Choroid plexus epithelial cell (primary cell): ENCODE data around the gene GBE1.
A peak's percentile ranks its signal among the peaks of the same experiment; 100 is the strongest.

ENCODE experiments used
- DNase-seq: peaks from one replicate; pipeline ENCODE4 v3.0.0-alpha.2; 2010; ENCODE audit warnings: low read depth
- H3K4me3 ChIP-seq: 2 replicates; pipeline ENCODE4 v1.5.1; 2011; ENCODE audit warnings: low read depth, mild to moderate bottlenecking, control low read depth, low read length, moderate library complexity
- CTCF ChIP-seq: conservative IDR thresholded peaks from 2 replicates; pipeline ENCODE4 v1.5.1; 2011; ENCODE audit warnings: low read depth, mild to moderate bottlenecking, control low read depth, inconsistent platforms, low read length, moderate library complexity

The GBE1 gene

GRCh38 chr3:81531263-81531662 lies 230.2 kb downstream of the GBE1 start:
- DNase-seq: no peak
- TF ChIP-seq CTCF: no peak

GRCh38 chr3:81530180-81530939 lies 231.1 kb downstream of the GBE1 start:
- TF ChIP-seq CTCF: no peak
- H3K4me3 ChIP-seq: no peak overlapping the region
- no peak for DNase-seq

More at GRCh38 chr3:81531263-81531662, 230.2 kb downstream of the GBE1 start:
- no peak overlapping the region for H3K4me3 ChIP-seq

GRCh38 chr3:81521855-81522254 lies 239.6 kb downstream of the GBE1 start:
- no peak for TF ChIP-seq CTCF
- no peak overlapping the region for H3K4me3 ChIP-seq
- peak; percentile 4 for DNase-seq

DNA sequence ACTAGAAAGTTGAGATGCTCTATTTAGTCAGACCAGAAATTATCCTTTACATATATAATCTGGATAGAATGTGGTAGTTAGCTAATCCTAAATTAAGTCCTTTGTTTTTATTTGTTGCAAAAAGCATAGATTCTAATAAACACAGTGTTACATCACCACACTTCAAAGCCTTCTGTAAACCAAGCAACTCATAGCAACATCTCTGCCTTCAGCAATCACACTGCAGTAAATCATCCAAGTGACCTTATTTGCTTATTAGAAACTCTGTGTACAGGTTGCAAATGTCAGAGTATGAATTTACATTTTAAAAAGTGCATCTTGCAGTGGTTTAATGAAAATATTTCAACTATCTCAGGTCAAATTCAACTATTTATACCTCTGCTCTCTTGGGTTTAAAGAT lies 242.5 kb downstream of the GBE1 start:
- no peak overlapping the region for H3K4me3 ChIP-seq
- no peak for TF ChIP-seq CTCF
- peak; percentile 4 for DNase-seq

- H3K4me3 ChIP-seq: no peak overlapping the region
- no peak for DNase-seq
- TF ChIP-seq CTCF: no peak
Measured at GRCh38 chr3:81516042-81516441, 245.4 kb downstream of the GBE1 start.

DNA sequence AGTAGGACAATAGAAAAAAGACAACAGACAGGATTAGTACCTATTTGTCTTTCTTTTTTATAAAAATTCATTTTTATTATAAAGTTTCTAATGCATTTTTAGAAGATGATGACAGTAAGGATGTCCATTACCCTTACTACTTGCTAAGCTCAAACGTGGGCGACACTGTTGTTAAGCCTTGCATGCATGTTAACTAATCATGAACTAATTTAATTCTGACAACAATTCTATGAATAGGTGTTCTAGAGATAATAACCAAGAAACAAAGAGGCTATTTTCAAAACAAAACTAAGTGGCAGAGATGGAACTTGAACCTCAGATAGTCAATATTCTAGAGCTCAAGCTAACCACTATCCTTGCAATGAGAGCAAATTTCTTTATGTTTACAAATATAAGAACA lies 247.9 kb downstream of the GBE1 start:
- H3K4me3 ChIP-seq: no peak overlapping the region
- no peak for DNase-seq
- TF ChIP-seq CTCF: no peak

- no peak overlapping the region for H3K4me3 ChIP-seq
- DNase-seq: no peak
- no peak for TF ChIP-seq CTCF
Measured at GRCh38 chr3:81503026-81503425, 258.4 kb downstream of the GBE1 start.
